GM23248 (cell line): ENCODE measurements around the gene NUP37. TPM values are rescaled to one million over a fixed set of nuclear protein-coding genes. Genes with fewer than 3 reads are reported as not detected.
"Not testable (repeated sequence)": the region's sequence is repeated elsewhere in the genome, so short reads cannot be mapped to it uniquely, and the experiment has no call there.

ENCODE experiments used
- DNase-seq: peaks from one replicate; pipeline ENCODE4 v3.0.0-alpha.2; 2015
- H2AFZ ChIP-seq: fragments of 200-600 bp; sonication (generic); 2 replicates; pipeline ENCODE4 v1.6.1; 2016; ENCODE audit warnings: antibody characterized with exemption
- H3F3A ChIP-seq: fragments of 200-600 bp; sonication (generic); 2 replicates; pipeline ENCODE4 v1.6.1; 2016; ENCODE audit warnings: mild to moderate bottlenecking, antibody characterized with exemption, mixed run types; ENCODE audit not compliant: insufficient read depth
- H3K27ac ChIP-seq: fragments of 200-600 bp; sonication (generic); 2 replicates; pipeline ENCODE4 v1.5.1; 2016; ENCODE audit warnings: mild to moderate bottlenecking
- H3K27me3 ChIP-seq: fragments of 200-600 bp; sonication (generic); replicated peaks from 2 replicates; pipeline ENCODE4 v1.6.1; 2016; ENCODE audit warnings: mild to moderate bottlenecking; ENCODE audit not compliant: insufficient read depth
- H3K36me3 ChIP-seq: fragments of 200-600 bp; sonication (generic); 2 replicates; pipeline ENCODE4 v1.6.1; 2016; ENCODE audit warnings: low read depth, mild to moderate bottlenecking
- H3K4me1 ChIP-seq: fragments of 200-600 bp; sonication (generic); 2 replicates; pipeline ENCODE4 v1.6.1; 2016; ENCODE audit warnings: mild to moderate bottlenecking; ENCODE audit not compliant: insufficient read depth
- H3K4me2 ChIP-seq: fragments of 200-600 bp; sonication (generic); one replicate; pipeline ENCODE4 v1.6.1; 2016; ENCODE audit warnings: mild to moderate bottlenecking; ENCODE audit not compliant: unreplicated experiment
- H3K4me3 ChIP-seq: fragments of 200-600 bp; sonication (generic); 2 replicates; pipeline ENCODE4 v1.5.1; 2016; ENCODE audit warnings: mild to moderate bottlenecking
- H3K79me2 ChIP-seq: fragments of 200-600 bp; sonication (generic); 2 replicates; pipeline ENCODE4 v1.6.1; 2016; ENCODE audit warnings: mild to moderate bottlenecking; ENCODE audit not compliant: insufficient read depth
- H3K9ac ChIP-seq: fragments of 200-600 bp; sonication (generic); 2 replicates; pipeline ENCODE4 v1.6.1; 2016; ENCODE audit warnings: mild to moderate bottlenecking
- H3K9me2 ChIP-seq: fragments of 200-600 bp; sonication (generic); 2 replicates; pipeline ENCODE4 v1.6.1; 2016; ENCODE audit warnings: mixed run types, mild to moderate bottlenecking, moderate library complexity; ENCODE audit not compliant: insufficient read depth
- H3K9me3 ChIP-seq: fragments of 200-600 bp; sonication (generic); one replicate; pipeline ENCODE4 v1.6.1; 2017; ENCODE audit warnings: low read depth
- H4K20me1 ChIP-seq: fragments of 200-600 bp; sonication (generic); 2 replicates; pipeline ENCODE4 v1.6.0; 2016; ENCODE audit not compliant: insufficient read depth
- EZH2 ChIP-seq: fragments of 200-600 bp; sonication (generic); IDR thresholded peaks from 2 replicates; pipeline ENCODE4 v1.6.1; 2018; ENCODE audit warnings: antibody characterized with exemption, mild to moderate bottlenecking; ENCODE audit not compliant: insufficient read depth, poor library complexity, severe bottlenecking
- EZH2phosphoT487 ChIP-seq: fragments of 200-600 bp; sonication (generic); IDR thresholded peaks from 2 replicates; pipeline ENCODE4 v1.6.1; 2018; ENCODE audit warnings: antibody characterized with exemption, moderate library complexity, mild to moderate bottlenecking, low read depth; ENCODE audit not compliant: insufficient read depth
- WGBS, 2 experiments: methylation state at CpG; one replicate each; pipeline ENCODE4 v1.1.6; 2015 to 2017; ENCODE audit warnings: low lambda C conversion rate in 2 of 2, low coverage in 1 of 2; ENCODE audit errors: missing lambda C conversion rate in 2 of 2; 5-methylcytosine and 5-hydroxymethylcytosine counted together
- in situ Hi-C: fragments of 300-500 bp; cut with MboI; formaldehyde crosslinking; loops from 2 replicates; pipeline ENCODE4 v1.15.0; 2020
- polyA plus RNA-seq: library from polyadenylated mRNA; unstranded; fragments of >200 nt; fragmentation: Nextera tagmentation; extraction: Ambion mirVana; gene quantifications from 2 replicates; pipeline ENCODE4 v1.2.1, GENCODE V29; 2016
- total RNA-seq: library from RNA; depleted of rRNA; stranded (reverse); fragments of >200 nt; shearing (Covaris generic); gene quantifications from 2 replicates; pipeline ENCODE4 v1.2.3, GENCODE V29; 2014

The NUP37 gene
- total and polyA plus RNA-seq, 2 experiments from 2014 or later: 39.4 to 50.7 TPM

GRCh38 chr12:102144221-102144620, 24.3 kb upstream of the NUP37 start:
- in situ Hi-C loops: no loop called here
- H3K9me2 ChIP-seq: no peaks in the 10 kb centered on the region
- no peaks in the 10 kb centered on the region for H3K79me2 ChIP-seq
- no peaks in the 10 kb centered on the region for H3K4me1 ChIP-seq
- no peaks in the 10 kb centered on the region for H3K36me3 ChIP-seq
- no peak overlapping the region for H3K4me3 ChIP-seq
- H3K9me3 ChIP-seq: no peaks in the 10 kb centered on the region
- H3F3A ChIP-seq: no peaks in the 10 kb centered on the region
- H3K27ac ChIP-seq: no peak overlapping the region
- TF ChIP-seq EZH2phosphoT487 (no peak), EZH2 (no peak)
- H3K4me2 ChIP-seq: no peak overlapping the region
- H4K20me1 ChIP-seq: no peaks in the 10 kb centered on the region
- DNase-seq: no peak
- WGBS, 2 experiments: 60 to 63% methylated on average over 1 of the region's 1 CpG
- no peak overlapping the region for H3K9ac ChIP-seq
- no peak overlapping the region for H2AFZ ChIP-seq
- H3K27me3 ChIP-seq: no peaks in the 10 kb centered on the region

- H3K9ac ChIP-seq, H3K4me3 ChIP-seq, H3K36me3 ChIP-seq, H2AFZ ChIP-seq, H3K79me2 ChIP-seq, H3F3A ChIP-seq, H3K9me2 ChIP-seq, H3K4me1 ChIP-seq, in situ Hi-C loops, H3K27me3 ChIP-seq, H3K27ac ChIP-seq, H3K9me3 ChIP-seq, H4K20me1 ChIP-seq, H3K4me2 ChIP-seq, DNase-seq: not testable (repeated sequence)
- 95 to 98% methylated on average over 10 to 11 of the region's 11 CpGs for WGBS, 2 experiments
These were observed 23.0 kb upstream of the NUP37 start for GRCh38 chr12:102142866-102143373.

- H3K9ac ChIP-seq, H3K4me2 ChIP-seq, H3K27me3 ChIP-seq, H3K79me2 ChIP-seq, DNase-seq, H3K27ac ChIP-seq, in situ Hi-C loops, H3K4me3 ChIP-seq, H3K9me3 ChIP-seq, H3F3A ChIP-seq, H3K4me1 ChIP-seq, H3K9me2 ChIP-seq, H3K36me3 ChIP-seq, H4K20me1 ChIP-seq, H2AFZ ChIP-seq: not testable (repeated sequence)
- 96 to 98% methylated on average over 8 of the region's 8 CpGs for WGBS, 2 experiments
These were observed 17.7 kb upstream of the NUP37 start for GRCh38 chr12:102137619-102138018.

DNA sequence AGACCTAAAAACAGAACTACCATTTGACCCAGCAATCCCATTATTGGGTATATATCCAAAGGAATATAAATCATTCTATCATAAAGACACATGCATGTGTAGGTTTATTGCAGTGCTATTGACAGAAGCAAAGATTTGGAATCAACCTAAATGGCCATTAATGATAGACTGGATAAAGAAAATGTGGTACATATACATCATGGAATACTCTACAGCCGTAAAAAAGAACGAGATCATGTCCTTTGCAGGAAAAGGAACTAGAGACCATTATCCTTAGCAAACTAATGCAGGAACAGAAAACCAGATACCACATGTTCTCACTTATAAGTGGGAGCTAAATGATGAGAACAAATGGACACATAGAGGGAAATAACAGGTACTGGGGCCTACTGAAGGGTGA, 11.5 kb upstream of the NUP37 start:
- H3F3A ChIP-seq, H3K4me3 ChIP-seq, H3K27me3 ChIP-seq, H3K4me2 ChIP-seq, H3K36me3 ChIP-seq, H2AFZ ChIP-seq, DNase-seq, H3K9ac ChIP-seq, H3K4me1 ChIP-seq, H3K9me2 ChIP-seq, H3K9me3 ChIP-seq, H4K20me1 ChIP-seq, in situ Hi-C loops, H3K79me2 ChIP-seq, H3K27ac ChIP-seq: not testable (repeated sequence)
- 94 to 98% methylated on average over 2 of the region's 2 CpGs for WGBS, 2 experiments

DNA sequence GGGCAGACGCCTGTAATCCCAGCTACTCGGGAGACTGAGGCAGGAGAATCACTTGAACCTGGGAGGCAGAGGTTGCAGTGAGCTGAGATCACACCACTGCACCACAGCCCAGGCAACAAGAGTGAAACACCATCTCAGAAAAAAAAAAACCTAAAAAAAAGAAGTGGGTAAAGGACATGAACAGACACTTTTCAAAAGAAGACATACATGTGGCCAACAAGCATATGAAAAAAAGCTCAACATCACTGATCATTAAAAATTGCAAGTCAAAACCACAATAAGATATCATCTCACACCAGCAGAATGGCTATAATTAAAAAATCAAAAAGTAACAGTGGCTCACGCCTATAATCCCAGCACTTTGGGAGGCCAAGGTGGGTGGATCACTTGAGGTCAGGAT, 10.8 kb upstream of the NUP37 start:
- H3F3A ChIP-seq, H2AFZ ChIP-seq, H3K27me3 ChIP-seq, H3K9me2 ChIP-seq, H3K4me2 ChIP-seq, in situ Hi-C loops, H3K36me3 ChIP-seq, H3K9ac ChIP-seq, H3K4me1 ChIP-seq, H3K27ac ChIP-seq, H3K4me3 ChIP-seq, DNase-seq, H4K20me1 ChIP-seq, H3K79me2 ChIP-seq, H3K9me3 ChIP-seq: not testable (repeated sequence)
- WGBS, 2 experiments: 80 to 86% methylated on average over 3 of the region's 3 CpGs

DNA sequence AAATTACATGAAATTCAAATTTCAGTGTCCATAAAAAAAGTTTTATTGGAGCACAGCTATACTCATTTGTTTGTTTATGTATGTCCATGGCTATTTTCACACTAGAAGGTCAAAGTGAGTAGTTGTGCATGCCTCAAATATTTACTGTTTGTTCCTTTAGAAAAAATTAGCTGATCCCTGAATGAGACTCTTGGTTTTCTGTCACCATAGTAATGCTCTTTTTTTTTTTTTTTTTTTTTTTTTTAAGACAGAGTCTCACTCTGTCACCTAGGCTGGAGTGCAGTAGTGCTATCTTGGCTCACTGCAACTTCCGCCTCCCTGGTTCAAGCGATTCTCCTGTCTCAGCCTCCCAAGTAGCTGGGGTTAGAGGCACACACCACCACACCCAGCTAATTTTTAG, 1.4 kb upstream of the NUP37 start:
- in situ Hi-C loops, H3K9me2 ChIP-seq, H3F3A ChIP-seq, H3K9me3 ChIP-seq, H3K27me3 ChIP-seq, H4K20me1 ChIP-seq, H3K36me3 ChIP-seq: not testable (repeated sequence)
- Histone ChIP-seq H3K4me2 (peak overlapping the region; percentile 93), H3K4me1 (peaks cover 16% of the 10 kb centered on the region), H3K27ac (0 out of 2 replicates have a peak overlapping the region, but pooled peaks have one; percentile 69), H3K9ac (peak overlapping the region; percentile 96), H3K79me2 (peaks cover 55% of the 10 kb centered on the region), H2AFZ (peak overlapping the region; percentile 99), H3K4me3 (peak overlapping the region; percentile 97)
- peak; percentile 13 for DNase-seq
- WGBS, 2 experiments: 81 to 95% methylated on average over 2 of the region's 2 CpGs
